ENCODE measurements around the gene HOXD9. TPM values are rescaled to one million over a fixed set of nuclear protein-coding genes. Genes with fewer than 3 reads are reported as not detected.

The HOXD9 gene
- total RNA-seq, 1 experiment from 2014 or later, result not detected

DNA sequence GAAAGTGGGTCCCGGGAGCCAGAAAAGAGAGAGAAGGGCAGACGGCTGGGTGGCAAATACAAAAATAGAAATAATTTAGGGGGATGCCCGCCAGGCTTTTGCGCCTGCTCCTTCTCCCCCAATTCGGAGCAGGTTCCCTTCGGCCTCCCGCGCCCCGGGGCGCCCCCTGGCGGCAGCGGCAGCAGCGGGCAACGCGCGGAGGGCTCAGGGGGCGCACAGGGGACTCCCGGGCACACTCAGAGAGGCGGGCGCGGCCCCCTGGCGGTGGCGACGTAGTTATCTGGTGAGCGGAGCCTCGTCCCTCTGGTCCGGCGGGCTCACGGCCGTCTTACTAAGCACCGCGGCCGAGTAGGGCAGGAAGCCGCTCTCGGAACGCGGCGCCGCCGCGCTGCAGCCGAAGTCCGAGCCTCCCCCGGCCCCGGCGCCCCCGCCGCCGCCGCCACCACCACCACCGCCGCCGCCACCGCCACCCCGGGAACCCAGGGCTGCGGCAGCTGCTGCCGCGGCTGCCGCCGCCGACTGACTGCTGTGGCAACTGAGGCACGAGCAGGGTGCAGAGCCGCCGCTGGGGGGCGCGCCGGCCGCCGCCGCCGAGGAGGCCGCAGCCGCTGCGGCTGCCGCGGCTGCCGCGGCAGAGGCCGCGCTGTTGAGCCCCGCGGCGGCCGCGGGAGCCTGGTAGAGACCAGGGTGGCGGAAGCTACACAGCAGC lies 42.5 kb upstream of the HOXD9 start:
- no CpG with 5 or more reads among the region's 86 CpGs for WGBS (ENCODE audit: extremely low coverage, insufficient read length, low lambda C conversion rate)
- Histone ChIP-seq H3K9ac (ENCODE audit: extremely low read depth, insufficient read length, low read length) (no peak overlapping the region), H3T11ph (ENCODE audit: low read length) (no peak overlapping the region), H2BK12ac (ENCODE audit: insufficient read length, low read depth, low read length) (no peak overlapping the region), H3K56ac (ENCODE audit: insufficient read length, low read depth, low read length) (no peak overlapping the region), H4K8ac (replicated peaks; ENCODE audit: insufficient read length, low read depth, low read length) (no peak overlapping the region), H3K79me2 (ENCODE audit: insufficient read depth, low read length) (no peaks in the 10 kb centered on the region), H2BK20ac (ENCODE audit: low read depth, low read length, poor library complexity, severe bottlenecking) (no peak overlapping the region), H3K23me2 (ENCODE audit: insufficient read length, low read depth, low read length, poor library complexity, severe bottlenecking) (peaks cover 7% of the 10 kb centered on the region), H3K9me3 (ENCODE audit: control insufficient read depth, low read depth, low read length) (no peaks in the 10 kb centered on the region), H3K79me1 (ENCODE audit: insufficient read depth, low read depth, low read length, poor library complexity, severe bottlenecking) (no peaks in the 10 kb centered on the region), H3K4me2 (ENCODE audit: insufficient read depth, insufficient read length, low read length) (peak overlapping the region; percentile 83), H3K18ac (ENCODE audit: insufficient read length, low read depth, low read length) (no peak overlapping the region), H4K5ac (ENCODE audit: insufficient read length, low read depth, low read length) (no peak overlapping the region), H2BK15ac (ENCODE audit: low read depth, low read length) (no peak overlapping the region), H2AK5ac (ENCODE audit: insufficient read length, low read length) (no peak overlapping the region), H3K4me1 (ENCODE audit: insufficient read depth, low read length) (no peaks in the 10 kb centered on the region), H3K27ac (ENCODE audit: insufficient read length, low read depth, low read length) (no peak overlapping the region), H3K23ac (ENCODE audit: insufficient read length, low read depth, low read length) (no peak overlapping the region), H3K4ac (ENCODE audit: low read depth, low read length) (no peak overlapping the region), H2AFZ (ENCODE audit: low read length) (no peak overlapping the region), H4K20me1 (ENCODE audit: control insufficient read depth, insufficient read depth, insufficient read length) (no peaks in the 10 kb centered on the region), H2BK120ac (ENCODE audit: low read depth, low read length, poor library complexity, severe bottlenecking) (no peak overlapping the region), H3K27me3 (ENCODE audit: insufficient read depth, low read length) (peaks cover 87% of the 10 kb centered on the region), H3K14ac (ENCODE audit: insufficient read depth, low read length) (no peak overlapping the region; the same call in 1 of the 2 replicates), H4K91ac (ENCODE audit: insufficient read length, low read depth, low read length) (no peak overlapping the region), H2BK5ac (ENCODE audit: insufficient read length, low read length) (no peak overlapping the region)
- TF ChIP-seq, protein P1, sequence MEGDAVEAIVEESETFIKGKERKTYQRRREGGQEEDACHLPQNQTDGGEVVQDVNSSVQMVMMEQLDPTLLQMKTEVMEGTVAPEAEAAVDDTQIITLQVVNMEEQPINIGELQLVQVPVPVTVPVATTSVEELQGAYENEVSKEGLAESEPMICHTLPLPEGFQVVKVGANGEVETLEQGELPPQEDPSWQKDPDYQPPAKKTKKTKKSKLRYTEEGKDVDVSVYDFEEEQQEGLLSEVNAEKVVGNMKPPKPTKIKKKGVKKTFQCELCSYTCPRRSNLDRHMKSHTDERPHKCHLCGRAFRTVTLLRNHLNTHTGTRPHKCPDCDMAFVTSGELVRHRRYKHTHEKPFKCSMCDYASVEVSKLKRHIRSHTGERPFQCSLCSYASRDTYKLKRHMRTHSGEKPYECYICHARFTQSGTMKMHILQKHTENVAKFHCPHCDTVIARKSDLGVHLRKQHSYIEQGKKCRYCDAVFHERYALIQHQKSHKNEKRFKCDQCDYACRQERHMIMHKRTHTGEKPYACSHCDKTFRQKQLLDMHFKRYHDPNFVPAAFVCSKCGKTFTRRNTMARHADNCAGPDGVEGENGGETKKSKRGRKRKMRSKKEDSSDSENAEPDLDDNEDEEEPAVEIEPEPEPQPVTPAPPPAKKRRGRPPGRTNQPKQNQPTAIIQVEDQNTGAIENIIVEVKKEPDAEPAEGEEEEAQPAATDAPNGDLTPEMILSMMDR (conservative IDR thresholded peaks at IDR 0.05), result peak; percentile 99
- Mint-ChIP-seq H3K9me3 (peaks cover 5 to 6% of the 10 kb centered on the region in 2 experiments; a peak in 4 of 5 replicates), H3K4me1 (peaks cover 23 to 46% of the 10 kb centered on the region in 2 experiments), H3K27me3 (ENCODE audit: low read depth) (peaks cover 96% of the 10 kb centered on the region), H3K36me3 (ENCODE audit: insufficient read depth in 1 of 3, low read depth in 3 of 3) (no peaks in the 10 kb centered on the region), H3K27ac (no peak overlapping the region), H3K4me3 (peak overlapping the region; percentile 52 to 80)
- peak; percentile 90 for DNase-seq

All from H9 (cell line).